Measurements from ENCODE around the gene MRPL14.

Gene MRPL14

GRCh38 chr6:44074813-44075646, 52.2 kb downstream of the MRPL14 start:
- H3K9me3 Mint-ChIP-seq = no peaks in the 10 kb centered on the region
- H3K36me3 Mint-ChIP-seq (ENCODE audit: insufficient read depth) = peaks cover 12% of the 10 kb centered on the region
- H3K4me3 Mint-ChIP-seq = peak overlapping the region; percentile 97 to 98
- no peak overlapping the region for H3K27ac Mint-ChIP-seq
- H3K4me1 Mint-ChIP-seq (ENCODE audit: low read depth in 2 of 2) = peaks cover 15 to 19% of the 10 kb centered on the region in 2 donors
- ATAC-seq (replicated peaks) (no peak), DNase-seq (no peak)
- peaks cover 0 to 52% of the 10 kb centered on the region in 2 donors for H3K27me3 Mint-ChIP-seq

- peaks cover 15 to 19% of the 10 kb centered on the region in 2 donors for H3K4me1 Mint-ChIP-seq (ENCODE audit: low read depth in 2 of 2)
- H3K9me3 Mint-ChIP-seq = no peaks in the 10 kb centered on the region
- peaks cover 12% of the 10 kb centered on the region for H3K36me3 Mint-ChIP-seq (ENCODE audit: insufficient read depth)
- DNase-seq (peak; percentile 57 to 65 (median 58)), ATAC-seq (replicated peaks) (peak; percentile 54)
- H3K27me3 Mint-ChIP-seq = peaks cover 0 to 50% of the 10 kb centered on the region in 2 donors
- peak overlapping the region; percentile 97 to 98 for H3K4me3 Mint-ChIP-seq
- no peak overlapping the region for H3K27ac Mint-ChIP-seq
These were observed 52.8 kb downstream of the MRPL14 start for GRCh38 chr6:44074439-44074812.

GRCh38 chr6:44073612-44074438, 53.4 kb downstream of the MRPL14 start:
- ATAC-seq (replicated peaks) (no peak), DNase-seq (no peak)
- H3K9me3 Mint-ChIP-seq = no peaks in the 10 kb centered on the region
- no peak overlapping the region for H3K27ac Mint-ChIP-seq
- H3K27me3 Mint-ChIP-seq = peaks cover 0 to 45% of the 10 kb centered on the region in 2 donors
- peaks cover 12% of the 10 kb centered on the region for H3K36me3 Mint-ChIP-seq (ENCODE audit: insufficient read depth)
- peak overlapping the region; percentile 97 to 98 for H3K4me3 Mint-ChIP-seq
- peaks cover 15 to 19% of the 10 kb centered on the region in 2 donors for H3K4me1 Mint-ChIP-seq (ENCODE audit: low read depth in 2 of 2)

GRCh38 chr6:44072959-44073611, 54.2 kb downstream of the MRPL14 start:
- H3K4me3 Mint-ChIP-seq = peak overlapping the region; percentile 97 to 98
- peak overlapping the region; percentile 69 to 92 for H3K27ac Mint-ChIP-seq
- H3K27me3 Mint-ChIP-seq = peaks cover 0 to 45% of the 10 kb centered on the region in 2 donors
- peak; percentile 79 for ATAC-seq (replicated peaks)
- H3K4me1 Mint-ChIP-seq (ENCODE audit: low read depth in 2 of 2) = peaks cover 15 to 19% of the 10 kb centered on the region in 2 donors
- peak; percentile 64 to 69 (median 68) for DNase-seq
- H3K9me3 Mint-ChIP-seq = no peaks in the 10 kb centered on the region
- H3K36me3 Mint-ChIP-seq (ENCODE audit: insufficient read depth) = peaks cover 12% of the 10 kb centered on the region

- H3K4me1 Mint-ChIP-seq (ENCODE audit: low read depth in 2 of 2) = peaks cover 15 to 19% of the 10 kb centered on the region in 2 donors
- H3K36me3 Mint-ChIP-seq (ENCODE audit: insufficient read depth) = peaks cover 15% of the 10 kb centered on the region
- DNase-seq = no peak
- no peak for ATAC-seq (replicated peaks)
- no peaks in the 10 kb centered on the region for H3K9me3 Mint-ChIP-seq
- H3K27me3 Mint-ChIP-seq = peaks cover 0 to 45% of the 10 kb centered on the region in 2 donors
- peak overlapping the region; percentile 97 to 98 for H3K4me3 Mint-ChIP-seq
- peak overlapping the region; percentile 69 to 92 for H3K27ac Mint-ChIP-seq
These were observed 54.7 kb downstream of the MRPL14 start for GRCh38 chr6:44072452-44072958.

GRCh38 chr6:44071670-44072451, 55.4 kb downstream of the MRPL14 start:
- peak overlapping the region; percentile 97 to 98 for H3K4me3 Mint-ChIP-seq
- H3K27ac Mint-ChIP-seq = no peak overlapping the region
- H3K9me3 Mint-ChIP-seq = no peaks in the 10 kb centered on the region
- peaks cover 3 to 45% of the 10 kb centered on the region in 2 donors for H3K27me3 Mint-ChIP-seq
- no peak for DNase-seq
- peaks cover 15% of the 10 kb centered on the region for H3K36me3 Mint-ChIP-seq (ENCODE audit: insufficient read depth)
- ATAC-seq (replicated peaks) = no peak
- H3K4me1 Mint-ChIP-seq (ENCODE audit: low read depth in 2 of 2) = peaks cover 15 to 19% of the 10 kb centered on the region in 2 donors

GRCh38 chr6:44068607-44069296, 58.5 kb downstream of the MRPL14 start:
- Mint-ChIP-seq H3K4me3 (no peak overlapping the region), H3K9me3 (no peaks in the 10 kb centered on the region), H3K4me1 (ENCODE audit: low read depth in 2 of 2) (peaks cover 6 to 9% of the 10 kb centered on the region in 2 donors), H3K27me3 (peaks cover 5 to 20% of the 10 kb centered on the region in 2 donors), H3K36me3 (ENCODE audit: insufficient read depth) (peaks cover 7% of the 10 kb centered on the region), H3K27ac (no peak overlapping the region)
- ATAC-seq (replicated peaks) (no peak), DNase-seq (no peak)

GRCh38 chr6:44067173-44068139, 59.8 kb downstream of the MRPL14 start:
- H3K9me3 Mint-ChIP-seq = no peaks in the 10 kb centered on the region
- ATAC-seq (replicated peaks) (no peak), DNase-seq (no peak)
- H3K36me3 Mint-ChIP-seq (ENCODE audit: insufficient read depth) = peaks cover 4% of the 10 kb centered on the region
- peaks cover 5 to 20% of the 10 kb centered on the region in 2 donors for H3K27me3 Mint-ChIP-seq
- no peak overlapping the region for H3K27ac Mint-ChIP-seq
- no peak overlapping the region for H3K4me3 Mint-ChIP-seq
- H3K4me1 Mint-ChIP-seq (ENCODE audit: low read depth in 2 of 2) = peaks cover 0 to 2% of the 10 kb centered on the region in 2 donors

GRCh38 chr6:44066394-44067172, 60.7 kb downstream of the MRPL14 start:
- DNase-seq (no peak), ATAC-seq (replicated peaks) (no peak)
- Mint-ChIP-seq H3K4me1 (ENCODE audit: low read depth in 2 of 2) (no peaks in the 10 kb centered on the region), H3K9me3 (no peaks in the 10 kb centered on the region), H3K4me3 (no peak overlapping the region), H3K36me3 (ENCODE audit: insufficient read depth) (peaks cover 4% of the 10 kb centered on the region), H3K27ac (no peak overlapping the region), H3K27me3 (peaks cover 5 to 20% of the 10 kb centered on the region in 2 donors)

GRCh38 chr6:44065443-44066140, 61.7 kb downstream of the MRPL14 start:
- no peaks in the 10 kb centered on the region for H3K4me1 Mint-ChIP-seq (ENCODE audit: low read depth in 2 of 2)
- peaks cover 5 to 20% of the 10 kb centered on the region in 2 donors for H3K27me3 Mint-ChIP-seq
- no peak overlapping the region for H3K4me3 Mint-ChIP-seq
- no peak for DNase-seq
- ATAC-seq (replicated peaks) = no peak
- H3K9me3 Mint-ChIP-seq = no peaks in the 10 kb centered on the region
- peaks cover 4% of the 10 kb centered on the region for H3K36me3 Mint-ChIP-seq (ENCODE audit: insufficient read depth)
- H3K27ac Mint-ChIP-seq = peak overlapping the region in 1 of 2 donors; percentile 44
